Mucosa of stomach (tissue), 1 donor: ENCODE data around the gene MFSD2B.
"Not testable (repeated sequence)": the region's sequence is repeated elsewhere in the genome, so short reads cannot be mapped to it uniquely, and the experiment has no call there.

ENCODE experiments used
- H3K27me3 ChIP-seq: one replicate; pipeline ENCODE4 v1.7.0; 2013; ENCODE audit warnings: mild to moderate bottlenecking, low read length; ENCODE audit not compliant: control insufficient read depth, insufficient read depth
- H3K36me3 ChIP-seq: one replicate; pipeline ENCODE4 v1.7.0; 2013; ENCODE audit warnings: low read length; ENCODE audit not compliant: control insufficient read depth, insufficient read depth
- H3K4me1 ChIP-seq: one replicate; pipeline ENCODE4 v1.7.0; 2013; ENCODE audit warnings: mild to moderate bottlenecking, low read length; ENCODE audit not compliant: control insufficient read depth, insufficient read depth
- H3K4me3 ChIP-seq: one replicate; pipeline ENCODE4 v1.7.0; 2013; ENCODE audit warnings: low read length
- H3K9ac ChIP-seq: one replicate; pipeline ENCODE4 v1.7.0; 2013; ENCODE audit warnings: mild to moderate bottlenecking, low read length, moderate library complexity
- H3K9me3 ChIP-seq: one replicate; pipeline ENCODE4 v1.7.0; 2013; ENCODE audit warnings: mild to moderate bottlenecking, low read length, moderate library complexity; ENCODE audit not compliant: control insufficient read depth
- donor health status: Pancreatic carcinoma.

Gene MFSD2B

DNA sequence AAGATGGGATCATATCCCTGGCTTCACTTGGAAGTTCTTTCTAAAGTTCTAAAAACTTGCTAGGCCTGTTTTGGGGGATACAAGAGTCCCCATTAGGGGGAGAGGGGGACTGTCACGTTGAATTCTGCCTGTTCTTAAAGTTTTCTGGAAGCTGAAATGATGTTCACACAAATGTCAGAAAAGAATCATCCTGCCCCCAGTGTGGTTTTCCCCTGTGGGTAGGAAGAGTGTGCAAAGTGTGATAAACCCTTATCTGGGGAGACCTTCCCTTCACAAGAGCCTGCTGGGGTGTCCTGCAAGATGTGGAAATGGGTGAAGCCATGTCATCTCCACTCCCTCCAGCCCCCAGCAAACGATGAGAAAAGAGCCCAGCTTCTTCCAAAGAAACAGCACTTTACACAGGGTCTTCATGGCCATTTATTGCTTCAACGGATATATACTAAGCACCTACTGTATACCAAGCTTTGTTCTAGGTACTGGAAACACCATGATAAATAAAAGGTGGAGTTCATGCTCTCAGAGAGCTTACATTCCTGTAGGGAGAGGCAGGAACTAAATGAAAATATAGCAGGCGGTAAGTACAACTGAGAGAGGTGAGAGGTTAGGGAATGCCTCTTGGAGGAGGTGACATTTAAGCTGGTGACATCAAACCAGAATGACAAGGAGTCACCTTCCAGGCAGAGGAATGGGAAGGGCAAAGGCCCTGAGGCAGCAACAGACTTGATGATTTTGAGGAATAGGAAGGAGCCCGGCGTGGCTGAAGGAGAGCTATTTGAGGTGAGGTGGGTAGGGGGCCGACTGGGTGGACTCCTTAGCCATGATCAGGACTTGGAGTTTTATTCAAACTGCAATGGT is 1.6 kb downstream of the MFSD2B start:
- Histone ChIP-seq H3K4me3 (no peak overlapping the region), H3K4me1 (no peaks in the 10 kb centered on the region), H3K9me3 (no peaks in the 10 kb centered on the region), H3K27me3 (peaks cover 32% of the 10 kb centered on the region), H3K9ac (no peak overlapping the region), H3K36me3 (no peaks in the 10 kb centered on the region)

DNA sequence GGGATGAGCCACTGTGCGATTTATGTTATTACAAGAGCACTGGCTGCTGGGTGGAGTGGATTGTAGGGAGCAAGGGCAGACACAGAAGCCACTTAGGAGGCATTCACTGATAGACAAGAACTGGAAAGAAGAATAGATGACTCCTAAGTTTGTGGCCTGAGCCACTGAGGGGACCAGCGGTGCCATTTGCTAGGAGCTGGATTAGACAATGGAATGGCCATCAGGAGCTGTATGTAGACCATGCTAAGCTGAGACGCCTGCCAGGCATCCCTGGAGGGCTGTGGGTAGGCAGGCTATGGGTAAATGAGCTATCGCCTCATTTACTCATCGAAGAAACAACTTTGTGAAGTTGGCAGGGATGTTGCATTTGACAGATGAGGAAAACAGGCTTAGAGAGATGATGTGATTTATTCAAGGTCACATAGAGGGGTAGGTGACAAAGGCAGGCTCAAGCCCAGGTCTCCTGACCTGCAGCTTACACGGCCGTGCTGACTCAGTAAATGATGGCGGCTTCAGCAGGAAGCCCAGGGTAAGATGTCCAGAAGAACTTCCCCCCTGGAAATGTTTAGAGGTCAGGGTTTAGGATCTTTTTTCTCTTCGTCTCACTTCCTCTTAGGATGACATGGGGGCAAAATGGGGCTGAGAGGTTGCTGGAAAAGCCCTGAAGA is 2.8 kb downstream of the MFSD2B start:
- H3K9ac ChIP-seq: no peak overlapping the region
- no peaks in the 10 kb centered on the region for H3K4me1 ChIP-seq
- H3K4me3 ChIP-seq: no peak overlapping the region
- no peaks in the 10 kb centered on the region for H3K36me3 ChIP-seq
- no peaks in the 10 kb centered on the region for H3K9me3 ChIP-seq
- H3K27me3 ChIP-seq: peaks cover 32% of the 10 kb centered on the region

DNA sequence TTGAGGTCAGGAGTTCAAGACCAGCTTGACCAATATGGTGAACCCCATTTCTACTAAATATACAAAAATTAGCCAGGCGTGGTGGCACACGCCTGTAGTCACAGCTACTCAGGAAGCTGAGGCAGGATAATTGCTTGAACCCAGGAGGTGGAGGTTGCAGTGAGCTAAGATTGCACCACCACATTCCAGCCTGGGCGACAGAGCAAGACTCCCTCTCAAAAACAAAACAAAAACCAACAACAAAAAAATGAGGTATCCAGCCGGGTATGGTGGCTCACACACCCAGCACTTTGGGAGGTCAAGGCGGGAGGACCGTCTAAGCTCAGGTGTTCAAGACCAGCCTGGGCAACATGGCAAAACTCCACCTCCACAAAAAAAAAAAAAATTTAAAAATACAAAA is 5.0 kb downstream of the MFSD2B start:
- H3K36me3 ChIP-seq, H3K9ac ChIP-seq, H3K4me3 ChIP-seq, H3K9me3 ChIP-seq, H3K4me1 ChIP-seq: not testable (repeated sequence)
- peaks cover 20% of the 10 kb centered on the region for H3K27me3 ChIP-seq

DNA sequence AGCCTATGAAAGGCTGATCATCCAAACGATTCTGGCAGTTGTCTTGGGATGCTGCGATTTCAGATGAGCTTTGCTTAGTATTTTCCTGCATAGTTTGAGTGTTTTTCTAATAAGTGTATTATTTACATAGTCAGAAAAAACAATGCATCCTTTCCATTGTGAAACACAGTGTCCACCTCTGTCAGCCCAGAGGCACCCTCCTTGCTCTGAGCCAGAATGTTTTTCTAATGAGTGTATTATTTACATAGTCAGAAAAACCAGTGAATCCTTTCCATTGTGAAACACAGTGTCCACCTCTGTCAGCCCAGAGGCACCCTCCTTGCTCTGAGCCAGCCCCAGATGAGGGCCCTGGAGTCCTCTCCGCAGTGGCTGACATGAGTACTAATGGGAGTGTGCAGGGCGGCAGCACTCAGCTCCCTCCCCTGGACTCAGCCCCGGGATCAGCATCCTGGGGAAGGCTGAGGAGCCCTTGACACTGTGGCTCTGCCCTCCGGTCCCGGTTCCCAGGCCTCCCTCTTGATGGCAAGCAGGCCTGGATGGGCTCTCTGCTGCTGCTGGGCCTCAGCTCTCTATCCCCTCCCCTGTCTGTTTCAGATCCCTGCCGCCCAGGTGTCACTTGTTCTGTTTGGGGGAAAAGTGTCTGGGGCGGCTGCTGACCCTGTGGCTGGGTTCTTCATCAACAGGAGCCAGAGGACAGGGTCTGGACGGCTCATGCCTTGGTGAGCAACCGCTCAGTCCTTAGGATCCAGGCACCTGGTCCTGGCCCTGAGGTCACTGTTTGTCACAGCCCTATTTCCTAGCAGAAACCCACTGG is 5.9 kb downstream of the MFSD2B start:
- H3K9me3 ChIP-seq: no peaks in the 10 kb centered on the region
- no peaks in the 10 kb centered on the region for H3K36me3 ChIP-seq
- H3K4me3 ChIP-seq: no peak overlapping the region
- peaks cover 12% of the 10 kb centered on the region for H3K27me3 ChIP-seq
- no peak overlapping the region for H3K9ac ChIP-seq
- H3K4me1 ChIP-seq: no peaks in the 10 kb centered on the region

DNA sequence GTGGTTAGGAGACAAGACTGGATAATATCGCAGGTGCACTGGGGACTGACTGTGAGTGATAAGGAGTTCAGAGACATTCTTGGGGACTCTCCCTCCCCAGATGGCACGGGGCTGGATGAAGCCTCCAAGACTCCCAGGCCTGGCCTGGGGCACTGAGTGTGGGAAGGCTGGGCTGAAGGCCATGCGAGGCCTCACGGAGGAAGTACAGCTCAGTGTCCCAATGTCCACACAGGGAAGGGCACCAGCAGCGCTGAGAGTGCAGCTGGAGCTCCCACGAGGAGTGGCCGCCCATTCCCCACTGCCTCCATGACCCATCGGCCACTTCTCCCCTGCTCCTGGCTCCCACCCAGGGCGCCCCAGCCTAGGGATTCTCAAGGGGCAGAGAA is 6.5 kb downstream of the MFSD2B start:
- Histone ChIP-seq H3K4me3 (no peak overlapping the region), H3K27me3 (peaks cover 6% of the 10 kb centered on the region), H3K9ac (no peak overlapping the region), H3K9me3 (no peaks in the 10 kb centered on the region), H3K36me3 (no peaks in the 10 kb centered on the region), H3K4me1 (no peaks in the 10 kb centered on the region)

DNA sequence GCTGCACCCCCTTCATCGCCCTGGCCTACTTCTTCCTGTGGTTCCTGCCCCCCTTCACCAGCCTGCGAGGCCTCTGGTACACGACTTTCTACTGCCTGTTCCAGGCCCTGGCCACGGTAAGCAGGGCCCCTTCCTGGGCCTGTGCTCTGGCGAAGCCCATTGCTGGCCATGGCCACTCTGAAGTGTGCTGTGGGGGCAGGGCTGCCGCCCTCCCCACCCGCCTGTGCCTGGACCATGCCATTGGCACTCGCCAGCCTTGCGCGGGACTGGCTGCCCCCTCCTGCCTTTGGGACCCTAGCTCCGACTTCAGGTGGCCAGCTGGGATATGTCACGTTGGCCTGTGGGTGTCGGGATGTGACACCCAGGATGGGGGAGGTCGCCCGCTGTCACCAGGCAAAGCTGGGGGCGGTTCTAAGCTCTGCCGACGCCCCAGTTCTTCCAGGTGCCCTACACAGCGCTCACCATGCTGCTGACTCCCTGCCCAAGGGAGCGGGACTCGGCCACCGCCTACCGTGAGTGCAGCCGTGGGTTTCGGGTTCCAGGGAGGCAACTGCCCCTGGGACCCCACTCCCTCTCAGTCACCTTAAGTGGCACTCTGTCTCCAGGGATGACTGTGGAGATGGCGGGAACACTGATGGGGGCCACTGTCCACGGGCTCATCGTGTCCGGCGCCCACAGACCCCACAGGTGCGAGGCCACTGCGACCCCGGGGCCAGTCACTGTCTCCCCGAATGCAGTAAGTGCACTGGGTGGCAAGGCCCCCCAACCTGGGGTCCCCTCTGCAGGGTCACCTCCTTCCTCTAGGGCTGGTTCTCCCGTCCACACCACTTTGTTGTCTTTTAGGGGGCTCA is 7.2 kb downstream of the MFSD2B start:
- Histone ChIP-seq H3K4me1 (no peaks in the 10 kb centered on the region), H3K9ac (no peak overlapping the region), H3K36me3 (no peaks in the 10 kb centered on the region), H3K27me3 (no peaks in the 10 kb centered on the region), H3K4me3 (no peak overlapping the region), H3K9me3 (no peaks in the 10 kb centered on the region)

DNA sequence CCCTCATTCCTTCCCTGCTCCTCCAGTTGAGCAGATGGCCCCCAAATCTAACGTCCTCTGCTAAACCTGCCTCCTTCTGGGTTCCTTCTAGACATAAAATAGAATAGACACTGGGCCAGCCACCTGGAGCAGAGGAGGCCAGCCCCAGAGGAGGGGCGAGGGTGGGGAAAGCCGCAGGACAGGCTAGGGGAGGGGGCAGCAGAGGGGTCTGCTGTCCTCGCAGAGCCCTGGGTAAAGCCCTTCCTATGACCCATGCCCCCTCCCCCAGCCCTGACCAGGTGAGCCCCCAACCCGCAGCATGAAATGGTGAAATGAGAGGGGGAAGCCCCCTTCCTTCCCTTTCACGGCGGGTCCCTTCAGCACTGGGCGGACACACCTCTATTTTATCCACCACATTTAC is 7.8 kb downstream of the MFSD2B start:
- no peaks in the 10 kb centered on the region for H3K27me3 ChIP-seq
- no peaks in the 10 kb centered on the region for H3K4me1 ChIP-seq
- no peak overlapping the region for H3K4me3 ChIP-seq
- no peak overlapping the region for H3K9ac ChIP-seq
- H3K36me3 ChIP-seq: no peaks in the 10 kb centered on the region
- H3K9me3 ChIP-seq: no peaks in the 10 kb centered on the region

DNA sequence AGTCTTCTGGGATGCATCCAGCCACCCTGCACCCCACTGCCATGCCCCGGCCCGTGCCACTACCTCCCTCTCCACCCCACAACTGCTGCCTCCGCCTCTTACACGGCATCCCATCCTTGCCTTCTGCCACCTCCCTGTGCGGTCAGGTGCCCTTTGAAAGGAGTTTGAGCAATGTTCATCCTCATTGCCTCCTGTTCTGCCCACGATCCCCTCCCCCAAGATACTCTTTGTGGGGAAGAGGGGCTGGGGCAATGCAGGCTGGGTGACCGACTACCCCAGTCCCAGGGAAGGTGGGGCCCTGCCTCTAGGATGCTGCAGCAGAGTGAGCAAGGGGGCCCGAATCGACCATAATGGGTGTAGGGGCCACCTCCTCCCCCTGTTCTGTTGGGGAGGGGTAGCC is 8.4 kb downstream of the MFSD2B start:
- H3K4me1 ChIP-seq: no peaks in the 10 kb centered on the region
- no peaks in the 10 kb centered on the region for H3K9me3 ChIP-seq
- no peaks in the 10 kb centered on the region for H3K36me3 ChIP-seq
- no peak overlapping the region for H3K4me3 ChIP-seq
- H3K9ac ChIP-seq: no peak overlapping the region
- no peaks in the 10 kb centered on the region for H3K27me3 ChIP-seq

DNA sequence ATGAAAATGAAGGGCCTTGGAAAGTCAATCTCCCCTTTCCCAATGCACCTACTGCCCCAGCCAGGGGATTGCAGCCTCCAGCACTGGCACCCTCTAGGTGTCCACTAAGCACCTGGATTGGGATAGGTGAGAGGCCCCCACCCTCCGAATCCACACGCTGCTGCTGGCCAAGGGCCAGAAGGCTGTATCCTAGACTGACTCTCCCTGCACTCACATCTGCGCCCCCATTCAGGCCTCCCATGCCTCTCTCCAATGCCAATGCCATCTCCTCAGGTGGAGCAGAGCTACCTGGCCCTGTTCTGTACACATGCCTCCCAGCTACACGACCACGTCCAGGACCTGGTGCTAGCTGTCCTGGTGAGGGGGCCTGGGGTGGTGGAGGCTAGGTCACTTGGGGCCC is 9.8 kb downstream of the MFSD2B start:
- H3K36me3 ChIP-seq: no peaks in the 10 kb centered on the region

DNA sequence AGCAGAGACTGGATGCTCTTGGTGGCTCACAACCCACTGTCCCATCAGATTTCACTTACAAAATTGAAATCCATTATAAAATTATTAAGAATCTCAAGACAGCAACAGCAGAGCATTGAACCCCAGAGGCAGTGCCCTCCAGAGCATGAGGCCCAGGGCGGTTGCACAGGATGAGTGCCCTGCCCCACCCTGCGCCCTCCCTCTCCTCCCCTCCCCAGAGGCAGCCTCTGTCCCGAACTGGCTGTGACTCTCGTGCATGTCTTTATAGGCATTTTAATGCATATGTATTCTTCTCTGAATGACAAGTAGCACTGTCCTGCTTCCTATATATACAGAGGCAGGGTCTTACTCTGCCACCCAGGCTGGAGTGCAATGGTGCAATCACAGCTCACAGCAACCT is 10.4 kb downstream of the MFSD2B start:
- no peaks in the 10 kb centered on the region for H3K9me3 ChIP-seq
- no peak overlapping the region for H3K9ac ChIP-seq
- no peak overlapping the region for H3K4me3 ChIP-seq
- no peaks in the 10 kb centered on the region for H3K27me3 ChIP-seq
- H3K36me3 ChIP-seq: no peaks in the 10 kb centered on the region
- peaks cover 11% of the 10 kb centered on the region for H3K4me1 ChIP-seq

More for the DNA sequence above, 9.8 kb downstream of the MFSD2B start:
- Histone ChIP-seq H3K9me3 (no peaks in the 10 kb centered on the region), H3K4me3 (no peak overlapping the region), H3K4me1 (peaks cover 11% of the 10 kb centered on the region), H3K27me3 (no peaks in the 10 kb centered on the region), H3K9ac (no peak overlapping the region)

DNA sequence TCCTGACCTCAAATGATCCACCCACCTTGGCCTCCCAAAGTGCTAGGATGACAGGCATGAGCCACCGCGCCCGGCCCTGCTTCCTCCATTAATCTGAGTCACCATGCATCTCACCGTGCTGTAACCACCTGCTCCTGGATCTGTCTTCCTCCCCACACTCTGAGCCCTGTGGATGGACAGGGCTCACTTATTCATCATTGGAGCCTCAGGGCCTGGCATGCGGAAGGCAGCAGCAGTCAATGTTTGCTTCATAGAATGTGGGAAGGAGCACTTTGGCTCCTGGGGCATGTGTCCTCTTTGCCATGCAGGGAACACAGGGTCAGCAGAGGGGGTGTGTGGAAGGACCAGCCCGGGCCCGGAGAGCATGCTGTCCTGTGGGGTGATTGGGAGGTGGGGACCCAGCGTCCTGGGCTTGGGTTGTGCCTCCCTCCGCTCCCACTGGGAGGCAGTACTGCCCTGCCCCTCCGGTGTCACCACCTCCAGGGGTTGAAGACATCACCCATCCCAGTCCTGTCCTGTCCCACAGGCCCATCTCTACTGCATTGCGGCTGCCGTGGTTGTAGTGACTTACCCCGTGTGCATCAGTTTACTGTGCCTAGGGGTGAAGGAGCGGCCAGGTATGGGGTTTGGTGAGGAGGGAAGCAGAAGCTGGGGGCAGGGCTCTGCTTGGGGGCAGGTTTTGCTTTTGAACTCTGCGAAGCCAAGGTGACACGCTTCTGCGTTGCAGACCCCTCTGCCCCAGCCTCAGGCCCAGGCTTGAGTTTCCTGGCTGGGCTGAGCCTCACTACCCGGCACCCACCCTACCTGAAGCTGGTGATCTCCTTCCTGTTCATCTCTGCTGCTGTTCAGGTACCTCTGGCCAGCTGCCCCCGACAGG is 11.5 kb downstream of the MFSD2B start:
- no peaks in the 10 kb centered on the region for H3K36me3 ChIP-seq
- H3K9ac ChIP-seq: no peak overlapping the region
- peaks cover 11% of the 10 kb centered on the region for H3K4me1 ChIP-seq
- no peaks in the 10 kb centered on the region for H3K27me3 ChIP-seq
- H3K4me3 ChIP-seq: no peak overlapping the region
- H3K9me3 ChIP-seq: no peaks in the 10 kb centered on the region
